HFF-Myc (cell line): ENCODE data around the gene DAPL1.

Source experiments
- DNase-seq: peaks from one replicate; pipeline ENCODE4 v3.0.0-alpha.2; 2011; ENCODE audit warnings: low read depth; ENCODE audit errors: extremely low read depth
- H3K4me3 ChIP-seq: replicated peaks from 2 replicates; pipeline ENCODE4 v1.5.1; 2011; ENCODE audit warnings: low read depth, mild to moderate bottlenecking, control low read depth, low read length
- TF ChIP-seq, protein P1 (sequence below): IDR thresholded peaks from 2 replicates; pipeline ENCODE4 v1.5.1; 2012; ENCODE audit warnings: mild to moderate bottlenecking, low read depth, low read length, control low read depth; ENCODE audit errors: missing control alignments

Gene DAPL1

GRCh38 chr2:158803506-158803905 lies 8.4 kb downstream of the DAPL1 start:
- DNase-seq: no peak
- TF ChIP-seq, protein P1, sequence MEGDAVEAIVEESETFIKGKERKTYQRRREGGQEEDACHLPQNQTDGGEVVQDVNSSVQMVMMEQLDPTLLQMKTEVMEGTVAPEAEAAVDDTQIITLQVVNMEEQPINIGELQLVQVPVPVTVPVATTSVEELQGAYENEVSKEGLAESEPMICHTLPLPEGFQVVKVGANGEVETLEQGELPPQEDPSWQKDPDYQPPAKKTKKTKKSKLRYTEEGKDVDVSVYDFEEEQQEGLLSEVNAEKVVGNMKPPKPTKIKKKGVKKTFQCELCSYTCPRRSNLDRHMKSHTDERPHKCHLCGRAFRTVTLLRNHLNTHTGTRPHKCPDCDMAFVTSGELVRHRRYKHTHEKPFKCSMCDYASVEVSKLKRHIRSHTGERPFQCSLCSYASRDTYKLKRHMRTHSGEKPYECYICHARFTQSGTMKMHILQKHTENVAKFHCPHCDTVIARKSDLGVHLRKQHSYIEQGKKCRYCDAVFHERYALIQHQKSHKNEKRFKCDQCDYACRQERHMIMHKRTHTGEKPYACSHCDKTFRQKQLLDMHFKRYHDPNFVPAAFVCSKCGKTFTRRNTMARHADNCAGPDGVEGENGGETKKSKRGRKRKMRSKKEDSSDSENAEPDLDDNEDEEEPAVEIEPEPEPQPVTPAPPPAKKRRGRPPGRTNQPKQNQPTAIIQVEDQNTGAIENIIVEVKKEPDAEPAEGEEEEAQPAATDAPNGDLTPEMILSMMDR: no peak
- no peak overlapping the region for H3K4me3 ChIP-seq

GRCh38 chr2:158805255-158805654 lies 10.1 kb downstream of the DAPL1 start:
- no peak overlapping the region for H3K4me3 ChIP-seq
- DNase-seq: no peak
- TF ChIP-seq, protein P1: no peak

- TF ChIP-seq, protein P1: no peak
- DNase-seq: no peak
- no peak overlapping the region for H3K4me3 ChIP-seq
Observed at GRCh38 chr2:158805936-158806335, 10.8 kb downstream of the DAPL1 start.

- no peak for DNase-seq
- no peak overlapping the region for H3K4me3 ChIP-seq
- TF ChIP-seq, protein P1: no peak
Observed at GRCh38 chr2:158806941-158807340, 11.8 kb downstream of the DAPL1 start.

- TF ChIP-seq, protein P1: no peak
- DNase-seq: no peak
- H3K4me3 ChIP-seq: no peak overlapping the region
Observed at GRCh38 chr2:158808426-158808825, 13.3 kb downstream of the DAPL1 start.

- H3K4me3 ChIP-seq: no peak overlapping the region
- no peak for DNase-seq
- TF ChIP-seq, protein P1: no peak
Observed at GRCh38 chr2:158809816-158810215, 14.7 kb downstream of the DAPL1 start.

DNA sequence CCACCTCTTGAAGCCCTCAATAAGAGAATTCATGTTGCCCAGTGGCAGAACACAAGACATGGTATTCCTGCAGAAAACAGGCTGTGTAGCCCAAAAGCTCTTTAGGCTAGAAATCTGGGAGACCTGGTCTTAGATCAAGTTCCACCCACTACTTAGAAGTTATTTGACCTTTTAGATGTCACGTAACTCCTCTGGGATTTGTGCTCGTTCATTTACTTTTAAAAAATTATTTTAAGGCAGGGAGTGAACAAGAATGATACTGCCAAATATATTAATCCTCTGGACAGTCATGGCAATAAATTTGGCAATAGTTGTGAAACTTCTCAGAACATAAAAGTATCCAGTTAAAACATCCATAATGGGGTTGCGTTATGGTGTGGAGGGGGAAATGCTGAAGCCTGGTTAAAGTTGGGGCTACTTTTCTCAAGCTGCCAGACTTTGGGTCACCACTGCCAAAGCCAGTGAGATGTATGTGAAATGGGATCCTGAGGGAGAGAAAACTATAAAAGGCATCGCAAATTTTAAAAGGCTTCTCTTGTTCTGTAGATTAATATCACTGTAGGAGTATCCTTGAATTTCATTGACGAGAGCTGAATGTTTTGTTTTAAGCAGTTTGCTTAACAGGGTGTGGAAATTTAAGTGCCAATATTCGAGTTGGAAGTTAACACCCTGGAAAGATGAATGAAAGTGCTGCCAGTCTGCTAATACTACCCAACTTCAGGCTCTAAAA lies 15.8 kb downstream of the DAPL1 start:
- TF ChIP-seq, protein P1: no peak
- H3K4me3 ChIP-seq: no peak overlapping the region
- no peak for DNase-seq
